ENCODE data around the gene MGAT3. TPM values are rescaled to one million over a fixed set of nuclear protein-coding genes. Genes with fewer than 3 reads are reported as not detected.

The MGAT3 gene
- total RNA-seq, 1 experiment from 2014 or later = 0.20 TPM

- H3K4me3 ChIP-seq (replicated peaks in 1 of 2; ENCODE audit: low read depth in 1 of 2, low read length in 2 of 2) = no peak overlapping the region
- RAD21 ChIA-PET (ENCODE audit: low non-redundant PET in 1 of 2, low total read pairs in 2 of 2, uncharacterized antibody in 2 of 2, unreplicated experiment in 2 of 2) = no interaction called here
- CTCF ChIA-PET = no interaction called here
- H3K27me3 ChIP-seq (ENCODE audit: insufficient read depth, low read length) = no peaks in the 10 kb centered on the region
- no peak for TF ChIP-seq EZH2phosphoT487 (IDR thresholded peaks at IDR 0.05; ENCODE audit: borderline replicate concordance)
- no peak for TF ChIP-seq CTCF (IDR thresholded peaks at IDR 0.05 in 2 of 3, conservative IDR thresholded peaks at IDR 0.05 in 1 of 3; ENCODE audit: borderline replicate concordance in 1 of 3, insufficient read depth in 1 of 3, low read depth in 2 of 3, low read length in 2 of 3)
- no peak for TF ChIP-seq SIN3A (IDR thresholded peaks at IDR 0.05; ENCODE audit: low read depth)
- TF ChIP-seq POLR2AphosphoS5 (IDR thresholded peaks at IDR 0.05; ENCODE audit: low read depth, low read length) = no peak
- no peak for TF ChIP-seq POLR2A (IDR thresholded peaks at IDR 0.05; ENCODE audit: borderline replicate concordance, extremely low read depth, insufficient read depth, insufficient read length)
- TF ChIP-seq JUND (IDR thresholded peaks at IDR 0.05) = no peak
- TF ChIP-seq ZFX (IDR thresholded peaks at IDR 0.05) = no peak
- TF ChIP-seq EZH2 (IDR thresholded peaks at IDR 0.05) = no peak
- TF ChIP-seq EGR1 (IDR thresholded peaks at IDR 0.05; ENCODE audit: low read depth) = no peak
- TF ChIP-seq RAD21 (IDR thresholded peaks at IDR 0.05; ENCODE audit: low read depth) = no peak
- no peak for TF ChIP-seq CBX3 (IDR thresholded peaks at IDR 0.05; ENCODE audit: low read depth)
- no peak for TF ChIP-seq REST (IDR thresholded peaks at IDR 0.05; ENCODE audit: low read depth)
- TF ChIP-seq FOSL1 (IDR thresholded peaks at IDR 0.05; ENCODE audit: low read depth) = no peak
- no peak for TF ChIP-seq ZNF274 (IDR thresholded peaks at IDR 0.05; ENCODE audit: low read depth, low read length)
- TF ChIP-seq ATF3 (IDR thresholded peaks at IDR 0.05) = no peak
- no peak for TF ChIP-seq ZBTB33 (IDR thresholded peaks at IDR 0.05; ENCODE audit: extremely low read depth, insufficient replicate concordance, low read length)
- no peak for TF ChIP-seq CEBPB (IDR thresholded peaks at IDR 0.05; ENCODE audit: low read depth)
- TF ChIP-seq SRF (IDR thresholded peaks at IDR 0.05; ENCODE audit: low read depth) = no peak
- no peak for TF ChIP-seq SP1 (IDR thresholded peaks at IDR 0.05; ENCODE audit: low read depth)
- TF ChIP-seq ELF1 (IDR thresholded peaks at IDR 0.05; ENCODE audit: borderline replicate concordance, low read depth) = no peak
- H3K9me3 ChIP-seq (ENCODE audit: control insufficient read depth in 1 of 2, insufficient read depth in 1 of 2, low read depth in 1 of 2, low read length in 2 of 2) = no peaks in the 10 kb centered on the region
- no peak for DNase-seq (ENCODE audit: low read depth, low spot score)
- no peak overlapping the region for H3K9ac ChIP-seq (ENCODE audit: low read length)
- no peak overlapping the region for H3K27ac ChIP-seq (ENCODE audit: low read depth, low read length)
- POLR2A ChIA-PET = no interaction called here
- ATAC-seq = no peak
- no peaks in the 10 kb centered on the region for H3K36me3 ChIP-seq (ENCODE audit: control insufficient read depth in 1 of 2, insufficient read depth in 2 of 2, low read length in 2 of 2)
- H3K79me2 ChIP-seq (ENCODE audit: insufficient read depth, low read length) = peaks cover 23% of the 10 kb centered on the region
- no peaks in the 10 kb centered on the region for H4K20me1 ChIP-seq (ENCODE audit: insufficient read depth)
- no peaks in the 10 kb centered on the region for H3K9me2 ChIP-seq (ENCODE audit: insufficient read depth)
- no peaks in the 10 kb centered on the region for H3K4me1 ChIP-seq (ENCODE audit: control insufficient read depth in 1 of 2, insufficient read depth in 2 of 2, low read length in 2 of 2)
- no TSS peak for BruUV-seq (replicated peaks)
- H3K4me2 ChIP-seq (ENCODE audit: low read length) = no peak overlapping the region
- H2AFZ ChIP-seq (ENCODE audit: low read depth, low read length, poor library complexity, severe bottlenecking) = no peak overlapping the region
- intact Hi-C loops (cut with micrococcal nuclease) = no loop called here
Observed at GRCh38 chr22:39408807-39409206, 48.0 kb upstream of the MGAT3 start.

Data from HCT116 (cell line).